KBM-7 (cell line): ENCODE results near the gene ZNF346.

Source experiments
- DNase-seq: peaks from one replicate; pipeline ENCODE4 v3.0.0-alpha.2; 2015
- in situ Hi-C: fragments of 300-500 bp; cut with MboI; formaldehyde crosslinking; loops from 2 replicates; pipeline ENCODE4 v1.14.3; 2020; ENCODE audit warnings: low sequenced_read_pairs, low pct_unique_long_range_greater_than_20kb, mixed read lengths

ZNF346 gene

GRCh38 chr5:177103523-177104253 is 81.2 kb downstream of the ZNF346 start:
- no peak for DNase-seq
- in situ Hi-C loops: no loop called here

GRCh38 chr5:177105691-177106476 is 83.4 kb downstream of the ZNF346 start:
- in situ Hi-C loops: no loop called here
- DNase-seq: no peak

GRCh38 chr5:177107159-177107558 is 84.7 kb downstream of the ZNF346 start:
- no peak for DNase-seq
- in situ Hi-C loops: no loop called here

GRCh38 chr5:177109810-177110209 is 87.3 kb downstream of the ZNF346 start:
- in situ Hi-C loops: no loop called here
- DNase-seq: no peak

GRCh38 chr5:177111720-177112394 is 89.4 kb downstream of the ZNF346 start:
- in situ Hi-C loops: no loop called here
- DNase-seq: peak; percentile 82

- no peak for DNase-seq
- in situ Hi-C loops: no loop called here
Observed at GRCh38 chr5:177112589-177113220, 90.2 kb downstream of the ZNF346 start.

- DNase-seq: peak; percentile 94
- in situ Hi-C loops: no loop called here
Observed at GRCh38 chr5:177113566-177114424, 91.3 kb downstream of the ZNF346 start.

GRCh38 chr5:177116631-177117373 is 94.3 kb downstream of the ZNF346 start:
- no peak for DNase-seq
- in situ Hi-C loops: no loop called here

- no peak for DNase-seq
- in situ Hi-C loops: no loop called here
Observed at GRCh38 chr5:177117441-177118045, 95.0 kb downstream of the ZNF346 start.

GRCh38 chr5:177122566-177122965 is 100.1 kb downstream of the ZNF346 start:
- no peak for DNase-seq
- in situ Hi-C loops: no loop called here

GRCh38 chr5:177123789-177124485 is 101.4 kb downstream of the ZNF346 start:
- DNase-seq: no peak
- in situ Hi-C loops: no loop called here

GRCh38 chr5:177124486-177124991 is 102.0 kb downstream of the ZNF346 start:
- no peak for DNase-seq
- in situ Hi-C loops: no loop called here

- in situ Hi-C loops: no loop called here
- no peak for DNase-seq
Observed at GRCh38 chr5:177126771-177127170, 104.3 kb downstream of the ZNF346 start.

- no peak for DNase-seq
- in situ Hi-C loops: no loop called here
Observed at GRCh38 chr5:177128551-177128981, 106.1 kb downstream of the ZNF346 start.

GRCh38 chr5:177130211-177131018 is 107.9 kb downstream of the ZNF346 start:
- in situ Hi-C loops: no loop called here
- no peak for DNase-seq
